ENCODE results near the gene RPS15.

DNA sequence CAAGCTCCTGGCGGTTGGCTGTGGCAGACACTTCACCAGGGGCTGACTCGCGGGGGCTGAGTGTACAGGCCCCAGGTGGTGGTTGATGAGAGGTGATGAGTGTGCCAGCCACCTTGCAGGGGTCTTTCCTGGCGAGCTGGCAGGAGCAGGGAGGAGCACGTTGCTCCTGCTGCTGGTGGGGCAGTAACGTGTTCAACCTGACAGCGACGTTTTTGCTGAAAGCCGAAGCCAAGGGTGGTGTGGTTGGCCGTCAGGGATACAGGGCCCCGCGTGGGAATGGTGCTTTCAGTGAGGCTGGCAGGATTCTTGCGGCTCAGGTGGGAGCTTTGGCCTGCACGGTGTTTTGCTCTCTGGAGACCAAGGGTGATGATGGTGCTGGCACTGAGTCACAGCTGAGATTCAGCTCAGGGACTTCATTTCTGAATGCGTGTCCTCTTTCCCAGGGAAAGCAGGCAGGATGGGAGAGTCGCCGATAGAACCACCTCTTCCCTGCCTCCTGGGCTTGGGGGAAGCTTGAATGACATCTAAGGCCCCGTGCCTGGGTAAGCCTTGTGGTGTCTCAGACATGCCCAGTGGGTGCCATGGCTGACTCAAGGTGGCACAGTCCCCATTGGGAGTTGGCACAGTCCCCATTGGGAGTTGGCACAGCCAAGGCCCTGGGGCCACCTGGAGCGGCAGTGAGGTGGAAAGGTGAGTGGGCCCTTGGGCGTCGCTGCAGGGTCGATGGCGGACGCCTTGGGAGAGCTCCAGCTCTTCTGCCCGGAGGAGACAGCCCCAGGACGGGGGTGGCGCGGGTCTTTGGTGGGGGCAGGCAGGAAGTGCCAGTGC is 22.0 kb upstream of the RPS15 start:
- no peak for TF ChIP-seq POLR2A (IDR thresholded peaks at IDR 0.05; ENCODE audit: low read depth)
- TF ChIP-seq, protein P1, sequence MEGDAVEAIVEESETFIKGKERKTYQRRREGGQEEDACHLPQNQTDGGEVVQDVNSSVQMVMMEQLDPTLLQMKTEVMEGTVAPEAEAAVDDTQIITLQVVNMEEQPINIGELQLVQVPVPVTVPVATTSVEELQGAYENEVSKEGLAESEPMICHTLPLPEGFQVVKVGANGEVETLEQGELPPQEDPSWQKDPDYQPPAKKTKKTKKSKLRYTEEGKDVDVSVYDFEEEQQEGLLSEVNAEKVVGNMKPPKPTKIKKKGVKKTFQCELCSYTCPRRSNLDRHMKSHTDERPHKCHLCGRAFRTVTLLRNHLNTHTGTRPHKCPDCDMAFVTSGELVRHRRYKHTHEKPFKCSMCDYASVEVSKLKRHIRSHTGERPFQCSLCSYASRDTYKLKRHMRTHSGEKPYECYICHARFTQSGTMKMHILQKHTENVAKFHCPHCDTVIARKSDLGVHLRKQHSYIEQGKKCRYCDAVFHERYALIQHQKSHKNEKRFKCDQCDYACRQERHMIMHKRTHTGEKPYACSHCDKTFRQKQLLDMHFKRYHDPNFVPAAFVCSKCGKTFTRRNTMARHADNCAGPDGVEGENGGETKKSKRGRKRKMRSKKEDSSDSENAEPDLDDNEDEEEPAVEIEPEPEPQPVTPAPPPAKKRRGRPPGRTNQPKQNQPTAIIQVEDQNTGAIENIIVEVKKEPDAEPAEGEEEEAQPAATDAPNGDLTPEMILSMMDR (IDR thresholded peaks at IDR 0.05), result no peak
- no peak for TF ChIP-seq POLR2AphosphoS5 (IDR thresholded peaks at IDR 0.05)
- TF ChIP-seq EP300 (IDR thresholded peaks at IDR 0.05), result no peak

Data from esophagus muscularis mucosa (tissue), 4 donors.